H9 (cell line): ENCODE results near the gene PAOX. TPM values are rescaled to one million over a fixed set of nuclear protein-coding genes. Genes with fewer than 3 reads are reported as not detected.

Experiments
- DNase-seq: peaks from one replicate; pipeline ENCODE4 v3.0.0-alpha.2; 2017
- H2AFZ ChIP-seq: one replicate; pipeline ENCODE4 v1.6.1; 2013; ENCODE audit warnings: mild to moderate bottlenecking, low read length, control low read depth, moderate library complexity
- H2AK5ac ChIP-seq: 2 replicates; pipeline ENCODE4 v1.6.1; 2013; ENCODE audit warnings: low read length, control low read depth, mixed read lengths; ENCODE audit not compliant: insufficient read length
- H2BK120ac ChIP-seq: one replicate; pipeline ENCODE4 v1.6.1; 2013; ENCODE audit warnings: low read depth, mild to moderate bottlenecking, low read length, control low read depth, inconsistent platforms; ENCODE audit not compliant: poor library complexity, severe bottlenecking
- H2BK12ac ChIP-seq: 2 replicates; pipeline ENCODE4 v1.6.1; 2013; ENCODE audit warnings: low read length, control low read depth, mixed read lengths, low read depth; ENCODE audit not compliant: insufficient read length
- H2BK15ac ChIP-seq: 2 replicates; pipeline ENCODE4 v1.6.1; 2013; ENCODE audit warnings: low read depth, low read length, control low read depth
- H2BK20ac ChIP-seq: one replicate; pipeline ENCODE4 v1.6.1; 2013; ENCODE audit warnings: low read depth, mild to moderate bottlenecking, low read length, control low read depth, inconsistent platforms; ENCODE audit not compliant: poor library complexity, severe bottlenecking
- H2BK5ac ChIP-seq: 2 replicates; pipeline ENCODE4 v1.6.1; 2013; ENCODE audit warnings: low read length, control low read depth, mixed read lengths; ENCODE audit not compliant: insufficient read length
- H3K14ac ChIP-seq: 2 replicates; pipeline ENCODE4 v1.6.1; 2013; ENCODE audit warnings: low read length, control low read depth; ENCODE audit not compliant: insufficient read depth
- H3K18ac ChIP-seq: 2 replicates; pipeline ENCODE4 v1.6.1; 2013; ENCODE audit warnings: low read depth, mild to moderate bottlenecking, mixed read lengths, low read length, control low read depth; ENCODE audit not compliant: insufficient read length
- H3K23ac ChIP-seq: 2 replicates; pipeline ENCODE4 v1.6.1; 2013; ENCODE audit warnings: low read length, control low read depth, mixed read lengths, low read depth; ENCODE audit not compliant: insufficient read length
- H3K23me2 ChIP-seq: 2 replicates; pipeline ENCODE4 v1.6.1; 2013; ENCODE audit warnings: low read depth, mild to moderate bottlenecking, mixed read lengths, low read length, control low read depth; ENCODE audit not compliant: insufficient read length, poor library complexity, severe bottlenecking
- H3K27ac ChIP-seq: 2 replicates; pipeline ENCODE4 v1.5.1; 2013; ENCODE audit warnings: low read length, control low read depth, mixed read lengths, low read depth; ENCODE audit not compliant: insufficient read length
- H3K27me3 ChIP-seq: 2 replicates; pipeline ENCODE4 v1.6.1; 2013; ENCODE audit warnings: low read length, control low read depth, inconsistent platforms; ENCODE audit not compliant: insufficient read depth
- H3K4ac ChIP-seq: 2 replicates; pipeline ENCODE4 v1.6.1; 2013; ENCODE audit warnings: low read depth, mild to moderate bottlenecking, control low read depth, inconsistent platforms, low read length, moderate library complexity
- H3K4me1 ChIP-seq: 2 replicates; pipeline ENCODE4 v1.6.1; 2013; ENCODE audit warnings: low read length, control low read depth, inconsistent platforms; ENCODE audit not compliant: insufficient read depth
- H3K4me2 ChIP-seq: 2 replicates; pipeline ENCODE4 v1.6.1; 2013; ENCODE audit warnings: low read length, control low read depth, mixed read lengths; ENCODE audit not compliant: insufficient read length, insufficient read depth
- H3K56ac ChIP-seq: 2 replicates; pipeline ENCODE4 v1.6.1; 2013; ENCODE audit warnings: low read depth, mild to moderate bottlenecking, mixed read lengths, low read length, control low read depth; ENCODE audit not compliant: insufficient read length
- H3K79me1 ChIP-seq: 2 replicates; pipeline ENCODE4 v1.6.1; 2013; ENCODE audit warnings: low read depth, mild to moderate bottlenecking, moderate library complexity, low read length, control low read depth, inconsistent platforms; ENCODE audit not compliant: insufficient read depth, poor library complexity, severe bottlenecking
- H3K79me2 ChIP-seq: 2 replicates; pipeline ENCODE4 v1.6.1; 2013; ENCODE audit warnings: low read length, control low read depth, inconsistent platforms; ENCODE audit not compliant: insufficient read depth
- H3K9ac ChIP-seq: 2 replicates; pipeline ENCODE4 v1.6.1; 2013; ENCODE audit warnings: low read length, control low read depth, mixed read lengths; ENCODE audit not compliant: insufficient read length; ENCODE audit errors: extremely low read depth
- H3K9me3 ChIP-seq: one replicate; pipeline ENCODE4 v1.6.1; 2013; ENCODE audit warnings: low read depth, low read length, inconsistent platforms; ENCODE audit not compliant: control insufficient read depth
- H3T11ph ChIP-seq: one replicate; pipeline ENCODE4 v1.6.1; 2013; ENCODE audit warnings: mild to moderate bottlenecking, low read length, control low read depth, inconsistent platforms
- H4K20me1 ChIP-seq: one replicate; pipeline ENCODE4 v1.6.1; 2013; ENCODE audit not compliant: control insufficient read depth, insufficient read length, insufficient read depth
- H4K5ac ChIP-seq: 2 replicates; pipeline ENCODE4 v1.6.1; 2013; ENCODE audit warnings: low read depth, mild to moderate bottlenecking, mixed read lengths, low read length, control low read depth; ENCODE audit not compliant: insufficient read length
- H4K8ac ChIP-seq: replicated peaks from 2 replicates; pipeline ENCODE4 v1.6.1; 2013; ENCODE audit warnings: low read length, control low read depth, mixed read lengths, low read depth; ENCODE audit not compliant: insufficient read length
- H4K91ac ChIP-seq: 2 replicates; pipeline ENCODE4 v1.6.1; 2013; ENCODE audit warnings: low read depth, mild to moderate bottlenecking, moderate library complexity, mixed read lengths, low read length, control low read depth; ENCODE audit not compliant: insufficient read length
- H3K27ac Mint-ChIP-seq, 3 experiments: 2 replicates in 2 of 3; 3 replicates in 1 of 3; pipeline ENCODE4 v1.8.0; 2020 to 2021; ENCODE audit warnings: mixed read lengths in 3 of 3, mild to moderate bottlenecking in 1 of 3, moderate library complexity in 1 of 3
- H3K27me3 Mint-ChIP-seq: 2 replicates; pipeline ENCODE4 v1.8.0; 2021; ENCODE audit warnings: low read depth, mild to moderate bottlenecking, moderate library complexity, mixed read lengths
- H3K36me3 Mint-ChIP-seq, 3 experiments: 2 replicates in 2 of 3; 3 replicates in 1 of 3; pipeline ENCODE4 v1.8.0; 2020 to 2021; ENCODE audit warnings: low read depth in 3 of 3, mixed read lengths in 3 of 3; ENCODE audit not compliant: insufficient read depth in 1 of 3
- H3K4me1 Mint-ChIP-seq, 2 experiments: 2 replicates each; pipeline ENCODE4 v1.8.0; 2020; ENCODE audit warnings: mixed read lengths in 2 of 2
- H3K4me3 Mint-ChIP-seq, 2 experiments: 2 replicates in 1 of 2; 3 replicates in 1 of 2; pipeline ENCODE4 v1.8.0; 2020 to 2021; ENCODE audit warnings: mild to moderate bottlenecking in 2 of 2, mixed read lengths in 2 of 2, moderate library complexity in 1 of 2
- H3K9me3 Mint-ChIP-seq, 2 experiments: 2 replicates in 1 of 2; 3 replicates in 1 of 2; pipeline ENCODE4 v1.8.0; 2020; ENCODE audit warnings: mild to moderate bottlenecking in 2 of 2, mixed read lengths in 2 of 2, moderate library complexity in 1 of 2
- WGBS: extraction: QIAGEN DNeasy Blood & Tissue Kit; methylation state at CpG from one replicate; pipeline ENCODE4 v1.1.7; 2013; ENCODE audit warnings: missing lambda C conversion rate, low lambda C conversion rate, mixed read lengths; ENCODE audit not compliant: insufficient read length; ENCODE audit errors: extremely low coverage; 5-methylcytosine and 5-hydroxymethylcytosine counted together
- total RNA-seq: library from RNA; stranded (reverse); gene quantifications from 2 replicates; pipeline ENCODE4 v1.2.1, GENCODE V29; 2021
- TF ChIP-seq, protein P1 (sequence below): fragments of 200-600 bp; sonication (generic); conservative IDR thresholded peaks from 3 replicates; pipeline ENCODE4 v1.8.0; 2021; ENCODE audit warnings: antibody characterized with exemption, mild to moderate bottlenecking

Gene PAOX
- total RNA-seq, 1 experiment from 2014 or later, result 5.6 TPM

DNA sequence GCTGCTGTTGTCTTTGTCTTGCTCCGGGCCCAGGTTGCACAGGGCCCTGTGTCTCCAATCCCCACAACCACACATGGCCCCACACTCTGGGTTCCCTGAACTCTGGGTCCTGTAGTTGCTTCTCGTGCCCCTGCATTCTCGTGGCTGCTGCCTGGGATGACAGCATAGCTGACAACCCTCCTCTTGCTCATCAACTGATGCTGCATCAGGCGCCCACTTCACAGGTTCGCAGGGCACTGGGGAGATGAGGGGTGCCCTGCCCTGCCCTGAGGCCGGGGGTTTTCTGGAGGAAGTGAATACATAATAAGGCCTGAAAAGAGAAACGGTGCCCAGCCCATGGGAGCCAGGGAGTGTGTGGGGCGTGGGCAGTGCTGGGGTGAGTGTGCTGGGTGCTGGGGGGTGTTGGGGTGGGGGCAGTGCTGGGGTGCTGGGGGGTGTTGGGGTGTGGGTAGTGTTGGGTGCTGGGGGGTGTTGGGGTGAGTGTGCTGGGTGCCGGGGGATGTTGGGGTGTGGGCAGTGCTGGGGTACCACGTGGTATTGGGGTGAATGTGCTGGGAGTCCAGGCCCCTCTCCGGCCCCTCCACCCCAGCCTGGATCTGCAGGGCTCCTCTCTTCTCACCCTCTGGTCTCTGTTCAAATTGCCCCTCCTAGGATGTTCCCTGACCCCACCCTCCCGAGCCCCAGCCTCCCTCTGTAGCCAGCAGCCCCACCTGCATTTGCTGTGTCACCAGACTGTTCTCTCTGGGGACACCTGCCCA lies 12.9 kb downstream of the PAOX start:
- Histone ChIP-seq H3K23me2 (peaks cover 5% of the 10 kb centered on the region), H3K4me2 (no peak overlapping the region), H3K9me3 (no peaks in the 10 kb centered on the region), H2AFZ (no peak overlapping the region), H2AK5ac (no peak overlapping the region), H3K79me2 (peaks cover 3% of the 10 kb centered on the region; the same call in 1 of the 2 replicates), H3K79me1 (peaks cover 4% of the 10 kb centered on the region), H4K91ac (no peak overlapping the region), H2BK12ac (no peak overlapping the region), H3K14ac (no peak overlapping the region; the same call in 1 of the 2 replicates), H3K9ac (no peak overlapping the region), H3K18ac (no peak overlapping the region), H2BK120ac (no peak overlapping the region), H3K4ac (no peak overlapping the region), H4K8ac (no peak overlapping the region), H3K27ac (no peak overlapping the region), H4K5ac (no peak overlapping the region), H2BK20ac (no peak overlapping the region), H3K4me1 (no peaks in the 10 kb centered on the region), H2BK15ac (no peak overlapping the region), H4K20me1 (no peaks in the 10 kb centered on the region), H3T11ph (no peak overlapping the region), H2BK5ac (no peak overlapping the region), H3K23ac (no peak overlapping the region), H3K56ac (no peak overlapping the region), H3K27me3 (no peaks in the 10 kb centered on the region)
- TF ChIP-seq, protein P1, sequence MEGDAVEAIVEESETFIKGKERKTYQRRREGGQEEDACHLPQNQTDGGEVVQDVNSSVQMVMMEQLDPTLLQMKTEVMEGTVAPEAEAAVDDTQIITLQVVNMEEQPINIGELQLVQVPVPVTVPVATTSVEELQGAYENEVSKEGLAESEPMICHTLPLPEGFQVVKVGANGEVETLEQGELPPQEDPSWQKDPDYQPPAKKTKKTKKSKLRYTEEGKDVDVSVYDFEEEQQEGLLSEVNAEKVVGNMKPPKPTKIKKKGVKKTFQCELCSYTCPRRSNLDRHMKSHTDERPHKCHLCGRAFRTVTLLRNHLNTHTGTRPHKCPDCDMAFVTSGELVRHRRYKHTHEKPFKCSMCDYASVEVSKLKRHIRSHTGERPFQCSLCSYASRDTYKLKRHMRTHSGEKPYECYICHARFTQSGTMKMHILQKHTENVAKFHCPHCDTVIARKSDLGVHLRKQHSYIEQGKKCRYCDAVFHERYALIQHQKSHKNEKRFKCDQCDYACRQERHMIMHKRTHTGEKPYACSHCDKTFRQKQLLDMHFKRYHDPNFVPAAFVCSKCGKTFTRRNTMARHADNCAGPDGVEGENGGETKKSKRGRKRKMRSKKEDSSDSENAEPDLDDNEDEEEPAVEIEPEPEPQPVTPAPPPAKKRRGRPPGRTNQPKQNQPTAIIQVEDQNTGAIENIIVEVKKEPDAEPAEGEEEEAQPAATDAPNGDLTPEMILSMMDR, result no peak
- no peak for DNase-seq
- peaks cover 11 to 14% (median 13%) of the 10 kb centered on the region in 3 experiments for H3K36me3 Mint-ChIP-seq
- WGBS, result no CpG with 5 or more reads among the region's 12 CpGs
- no peak overlapping the region for H3K27ac Mint-ChIP-seq
- peaks cover 9 to 12% of the 10 kb centered on the region in 2 experiments for H3K4me1 Mint-ChIP-seq
- no peaks in the 10 kb centered on the region; a peak in 1 of 5 replicates for H3K9me3 Mint-ChIP-seq
- H3K27me3 Mint-ChIP-seq, result no peaks in the 10 kb centered on the region
- no peak overlapping the region for H3K4me3 Mint-ChIP-seq
